ENCODE measurements around the gene HLA-B. TPM values are rescaled to one million over a fixed set of nuclear protein-coding genes. Genes with fewer than 3 reads are reported as not detected.
"Not testable (repeated sequence)": the region's sequence is repeated elsewhere in the genome, so short reads cannot be mapped to it uniquely, and the experiment has no call there.

The HLA-B gene
- total RNA-seq, 4 donors from 2014 or later: 570 to 933 (median 787) TPM

GRCh38 chr6:31379850-31380249, 22.9 kb upstream of the HLA-B start:
- no peak for TF ChIP-seq EP300 (IDR thresholded peaks at IDR 0.05)
- no peak for TF ChIP-seq POLR2A (IDR thresholded peaks at IDR 0.05)
- TF ChIP-seq CTCF (IDR thresholded peaks at IDR 0.05): no peak

DNA sequence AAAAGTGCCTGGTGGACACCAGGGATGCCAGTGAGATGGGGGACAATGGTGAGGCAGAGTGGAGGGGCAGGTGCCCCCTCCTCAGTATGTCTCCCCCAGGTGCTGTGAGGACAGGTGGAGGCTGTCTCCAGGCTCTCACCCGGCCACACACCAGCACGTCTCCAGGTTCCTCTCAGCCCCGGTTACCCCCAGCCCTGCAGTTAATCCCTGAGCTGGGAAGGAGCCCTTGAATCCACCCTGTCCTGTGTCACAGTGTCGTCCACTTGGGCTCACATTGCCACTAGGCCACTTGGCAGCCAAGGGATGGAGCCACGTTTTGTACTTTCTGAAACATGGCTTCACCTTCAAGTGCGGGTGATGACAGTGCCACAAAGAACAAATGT, 21.7 kb upstream of the HLA-B start:
- Histone ChIP-seq H3K4me3 (no peak overlapping the region), H3K4me1 (no peaks in the 10 kb centered on the region), H3K27ac (no peak overlapping the region), H3K36me3 (no peaks in the 10 kb centered on the region), H3K27me3 (peaks cover 0 to 26% of the 10 kb centered on the region in 2 donors), H3K9me3 (no peaks in the 10 kb centered on the region)
- WGBS, 2 donors: 71 to 77% methylated on average over 6 of the region's 6 CpGs
- TF ChIP-seq EP300 (IDR thresholded peaks at IDR 0.05): no peak
- TF ChIP-seq CTCF (IDR thresholded peaks at IDR 0.05): no peak
- no peak for TF ChIP-seq POLR2A (IDR thresholded peaks at IDR 0.05)
- no peak for DNase-seq (ENCODE audit: low spot score in 2 of 2)

More at GRCh38 chr6:31379850-31380249, 22.9 kb upstream of the HLA-B start:
- H3K27me3 ChIP-seq: peaks cover 0 to 26% of the 10 kb centered on the region in 2 donors
- no peaks in the 10 kb centered on the region for H3K36me3 ChIP-seq
- DNase-seq (ENCODE audit: low spot score in 2 of 2): no peak
- WGBS, 2 donors: 52 to 61% methylated on average over 10 of the region's 10 CpGs
- no peaks in the 10 kb centered on the region for H3K9me3 ChIP-seq
- no peak overlapping the region for H3K27ac ChIP-seq
- H3K4me1 ChIP-seq: no peaks in the 10 kb centered on the region
- no peak overlapping the region for H3K4me3 ChIP-seq

DNA sequence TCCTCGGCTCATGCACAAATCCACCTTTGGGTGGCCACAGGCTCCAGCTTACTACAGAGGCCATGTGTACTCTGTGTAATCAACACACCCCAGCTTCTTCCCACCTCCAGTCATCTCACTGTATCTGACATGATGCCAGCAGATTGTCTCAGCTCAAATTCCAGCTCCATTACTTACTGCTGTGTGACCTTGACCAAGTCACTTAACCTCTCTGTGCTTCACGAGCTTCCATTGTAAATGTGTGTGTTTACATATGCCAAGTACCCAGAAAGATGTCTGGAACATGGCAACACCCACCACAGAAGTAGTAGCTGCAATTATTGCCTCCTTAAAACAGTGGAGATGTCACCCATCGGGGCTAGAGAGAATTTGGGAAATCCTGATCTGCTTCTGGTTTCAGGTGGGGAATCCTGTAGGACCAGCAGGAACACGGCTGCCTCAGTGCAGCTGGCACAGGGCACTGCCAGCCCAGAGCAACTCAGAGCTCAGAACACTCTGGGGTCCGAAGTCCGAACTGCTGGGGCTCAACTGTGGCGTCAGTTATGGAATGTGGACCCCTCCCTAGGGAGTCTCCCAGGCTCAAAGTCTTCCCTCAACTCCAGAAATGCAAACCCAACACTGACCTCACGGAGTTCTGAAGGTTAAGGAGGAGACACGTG, 21.2 kb upstream of the HLA-B start:
- peaks cover 0 to 26% of the 10 kb centered on the region in 2 donors for H3K27me3 ChIP-seq
- H3K4me3 ChIP-seq: no peak overlapping the region

DNA sequence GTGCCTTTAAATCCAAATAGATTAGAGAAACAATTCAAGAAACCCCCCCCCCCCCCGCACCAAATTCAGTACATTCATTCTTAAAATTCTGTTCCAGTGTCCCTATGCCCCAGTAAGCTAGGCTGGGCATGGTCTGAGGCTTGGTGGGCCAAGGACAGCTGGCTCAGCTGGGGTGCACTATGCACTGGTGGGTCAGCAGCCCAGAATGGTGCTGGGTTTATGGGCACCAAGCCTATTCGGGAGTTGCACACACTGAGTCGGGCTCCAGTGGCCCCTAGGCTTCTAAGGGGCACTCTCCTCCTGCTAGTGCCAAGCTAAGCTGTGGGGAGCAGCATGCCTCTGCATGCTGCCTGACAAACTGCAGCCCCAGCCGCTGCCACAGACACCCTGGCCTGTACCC, 20.1 kb upstream of the HLA-B start:
- no peak for DNase-seq (ENCODE audit: low spot score in 2 of 2)
- 48 to 60% methylated on average over 2 to 3 of the region's 4 CpGs for WGBS, 2 donors
- Histone ChIP-seq H3K4me1 (no peaks in the 10 kb centered on the region), H3K9me3 (peaks cover 0 to 4% (median 2%) of the 10 kb centered on the region in 4 donors), H3K27ac (no peak overlapping the region), H3K27me3 (peaks cover 0 to 33% of the 10 kb centered on the region in 2 donors), H3K4me3 (no peak overlapping the region), H3K36me3 (no peaks in the 10 kb centered on the region)
- no peak for TF ChIP-seq EP300 (IDR thresholded peaks at IDR 0.05)
- no peak for TF ChIP-seq CTCF (IDR thresholded peaks at IDR 0.05)
- TF ChIP-seq POLR2A (IDR thresholded peaks at IDR 0.05): no peak

More for the DNA sequence above, 21.2 kb upstream of the HLA-B start:
- H3K4me1 ChIP-seq: no peaks in the 10 kb centered on the region
- DNase-seq (ENCODE audit: low spot score in 2 of 2): no peak
- H3K9me3 ChIP-seq: no peaks in the 10 kb centered on the region
- H3K27ac ChIP-seq: no peak overlapping the region
- WGBS, 2 donors: 54 to 59% methylated on average over 5 to 9 of the region's 9 CpGs
- TF ChIP-seq POLR2A (IDR thresholded peaks at IDR 0.05) (no peak), EP300 (IDR thresholded peaks at IDR 0.05) (no peak), CTCF (IDR thresholded peaks at IDR 0.05) (no peak)
- H3K36me3 ChIP-seq: no peaks in the 10 kb centered on the region

DNA sequence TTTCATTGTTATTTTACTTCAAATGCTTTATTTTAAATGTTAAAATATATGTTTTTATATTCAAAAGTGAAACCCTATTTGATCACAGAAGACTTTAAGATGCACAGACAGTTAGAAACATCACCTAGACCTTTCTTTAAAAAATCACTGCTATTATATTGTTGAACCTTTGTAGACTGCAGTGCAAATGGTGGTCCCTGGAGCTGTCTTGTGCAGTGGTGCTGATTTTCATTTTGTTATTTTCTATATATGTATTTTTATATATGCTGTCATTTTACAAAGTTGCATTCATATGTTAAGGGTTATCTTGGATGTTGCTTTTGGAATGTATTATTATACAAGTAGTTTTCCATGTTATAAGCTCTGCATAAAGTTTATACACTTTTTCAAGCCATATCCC, 18.7 kb upstream of the HLA-B start:
- H3K27me3 ChIP-seq: peaks cover 0 to 36% of the 10 kb centered on the region in 2 donors
- DNase-seq (ENCODE audit: low spot score in 2 of 2): no peak

DNA sequence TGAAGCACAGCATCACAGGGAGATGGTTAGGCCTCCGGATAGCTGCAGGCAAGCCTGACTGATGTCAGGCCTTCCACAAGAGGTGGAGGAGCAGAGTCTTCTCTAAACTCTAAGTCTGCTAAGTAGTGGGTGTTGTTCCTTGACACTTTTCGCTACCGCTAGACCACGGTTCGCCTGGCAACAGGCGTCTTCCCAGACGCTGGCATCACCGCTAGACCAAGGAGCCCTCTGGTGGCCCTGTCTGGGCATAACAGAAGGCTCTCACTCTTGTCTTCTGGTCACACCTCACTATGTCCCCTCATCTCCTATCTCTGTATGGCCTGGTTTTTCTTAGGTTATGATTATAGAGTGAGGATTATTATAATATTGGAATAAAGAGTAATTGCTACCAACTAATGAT, 17.1 kb upstream of the HLA-B start:
- H3K27me3 ChIP-seq: peaks cover 0 to 31% of the 10 kb centered on the region in 2 donors
- H3K9me3 ChIP-seq; H3K4me3 ChIP-seq; H3K4me1 ChIP-seq; DNase-seq (ENCODE audit: low spot score in 2 of 2); H3K27ac ChIP-seq; H3K36me3 ChIP-seq: not testable (repeated sequence)
- 8 to 100% methylated on average over 1 to 6 of the region's 8 CpGs for WGBS, 2 donors

More for the DNA sequence above, 18.7 kb upstream of the HLA-B start:
- Histone ChIP-seq H3K27ac (no peak overlapping the region), H3K4me1 (no peaks in the 10 kb centered on the region), H3K9me3 (peaks cover 0 to 10% (median 2%) of the 10 kb centered on the region in 4 donors), H3K36me3 (no peaks in the 10 kb centered on the region), H3K4me3 (no peak overlapping the region)
- no peak for TF ChIP-seq EP300 (IDR thresholded peaks at IDR 0.05)
- no peak for TF ChIP-seq CTCF (IDR thresholded peaks at IDR 0.05)
- TF ChIP-seq POLR2A (IDR thresholded peaks at IDR 0.05): no peak
